Progenitor cell of endocrine pancreas (in vitro differentiated cells): ENCODE measurements around the gene NEU3. TPM values are rescaled to one million over a fixed set of nuclear protein-coding genes. Genes with fewer than 3 reads are reported as not detected.

Source experiments
- DNase-seq: peaks from one replicate; pipeline ENCODE4 v3.0.0; 2021; ENCODE audit warnings: low spot score; ENCODE audit not compliant: unreplicated experiment
- H3K27ac Mint-ChIP-seq: 2 replicates; pipeline ENCODE4 v1.8.0; 2021; ENCODE audit warnings: mild to moderate bottlenecking, moderate library complexity, mixed read lengths
- H3K27me3 Mint-ChIP-seq: 2 replicates; pipeline ENCODE4 v1.8.0; 2021; ENCODE audit warnings: mixed read lengths
- H3K36me3 Mint-ChIP-seq: 2 replicates; pipeline ENCODE4 v1.8.0; 2022; ENCODE audit warnings: mixed read lengths; ENCODE audit not compliant: insufficient read depth
- H3K4me1 Mint-ChIP-seq: 2 replicates; pipeline ENCODE4 v1.8.0; 2021; ENCODE audit warnings: low read depth, mixed read lengths
- H3K4me3 Mint-ChIP-seq: 2 replicates; pipeline ENCODE4 v1.8.0; 2021; ENCODE audit warnings: low read depth, mild to moderate bottlenecking, moderate library complexity, mixed read lengths
- H3K9me3 Mint-ChIP-seq: 2 replicates; pipeline ENCODE4 v1.8.0; 2021; ENCODE audit warnings: low read depth, mixed read lengths
- total RNA-seq: library from RNA; stranded (reverse); gene quantifications from 2 replicates; pipeline ENCODE4 v1.2.1, GENCODE V29; 2021
- TF ChIP-seq, protein P1 (sequence below): fragments of 200-600 bp; sonication (generic); IDR thresholded peaks from one replicate; pipeline ENCODE4 v1.5.0; 2021; ENCODE audit warnings: antibody characterized with exemption, mild to moderate bottlenecking; ENCODE audit not compliant: unreplicated experiment

Gene NEU3
- total RNA-seq, 1 donor from 2014 or later = 11.2 TPM

DNA sequence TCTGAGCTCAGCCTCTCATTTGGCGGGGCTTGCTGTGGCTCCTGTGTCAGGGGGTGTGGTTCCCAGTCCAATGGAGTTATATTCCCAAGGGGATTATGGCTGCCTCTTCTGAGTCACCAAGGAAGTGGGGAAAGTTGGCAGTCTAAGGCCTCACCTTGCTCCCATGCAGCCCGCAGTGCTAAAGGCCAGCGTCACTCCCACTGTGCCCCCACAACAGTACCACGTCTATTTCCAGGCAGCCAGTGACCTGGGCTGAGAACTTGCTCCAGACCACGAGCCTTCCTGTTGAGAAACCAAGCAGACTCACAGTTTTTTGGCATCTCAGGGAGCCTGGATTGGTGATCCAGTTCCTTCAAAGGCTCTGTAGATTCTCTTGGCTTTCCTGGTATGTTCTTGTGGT lies 62.3 kb downstream of the NEU3 start:
- TF ChIP-seq, protein P1, sequence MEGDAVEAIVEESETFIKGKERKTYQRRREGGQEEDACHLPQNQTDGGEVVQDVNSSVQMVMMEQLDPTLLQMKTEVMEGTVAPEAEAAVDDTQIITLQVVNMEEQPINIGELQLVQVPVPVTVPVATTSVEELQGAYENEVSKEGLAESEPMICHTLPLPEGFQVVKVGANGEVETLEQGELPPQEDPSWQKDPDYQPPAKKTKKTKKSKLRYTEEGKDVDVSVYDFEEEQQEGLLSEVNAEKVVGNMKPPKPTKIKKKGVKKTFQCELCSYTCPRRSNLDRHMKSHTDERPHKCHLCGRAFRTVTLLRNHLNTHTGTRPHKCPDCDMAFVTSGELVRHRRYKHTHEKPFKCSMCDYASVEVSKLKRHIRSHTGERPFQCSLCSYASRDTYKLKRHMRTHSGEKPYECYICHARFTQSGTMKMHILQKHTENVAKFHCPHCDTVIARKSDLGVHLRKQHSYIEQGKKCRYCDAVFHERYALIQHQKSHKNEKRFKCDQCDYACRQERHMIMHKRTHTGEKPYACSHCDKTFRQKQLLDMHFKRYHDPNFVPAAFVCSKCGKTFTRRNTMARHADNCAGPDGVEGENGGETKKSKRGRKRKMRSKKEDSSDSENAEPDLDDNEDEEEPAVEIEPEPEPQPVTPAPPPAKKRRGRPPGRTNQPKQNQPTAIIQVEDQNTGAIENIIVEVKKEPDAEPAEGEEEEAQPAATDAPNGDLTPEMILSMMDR = no peak
- peaks cover 17% of the 10 kb centered on the region for H3K9me3 Mint-ChIP-seq
- no peak overlapping the region for H3K4me3 Mint-ChIP-seq
- H3K36me3 Mint-ChIP-seq = no peaks in the 10 kb centered on the region
- peaks cover 8% of the 10 kb centered on the region for H3K4me1 Mint-ChIP-seq
- H3K27me3 Mint-ChIP-seq = no peaks in the 10 kb centered on the region
- DNase-seq = no peak
- H3K27ac Mint-ChIP-seq = no peak overlapping the region

DNA sequence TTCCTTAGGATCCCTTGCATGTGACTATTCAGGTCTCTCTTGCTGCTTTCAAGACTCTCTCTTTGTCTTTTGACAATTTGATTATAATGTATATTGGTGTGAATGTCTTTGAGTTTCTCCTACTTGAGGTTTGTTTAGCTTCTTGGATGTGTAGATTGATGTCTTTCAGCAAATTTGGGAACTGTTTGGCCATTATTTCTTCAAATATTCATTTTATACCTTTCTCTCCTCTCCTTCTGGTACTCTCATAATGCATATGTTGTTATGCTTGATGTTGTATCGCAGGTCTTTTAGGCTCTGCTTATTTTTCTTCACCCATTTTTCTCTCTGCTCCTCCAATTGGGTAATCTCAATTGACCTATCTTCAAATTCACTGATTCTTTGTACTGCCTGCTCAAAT lies 63.7 kb downstream of the NEU3 start:
- no peak for DNase-seq
- Mint-ChIP-seq H3K4me1 (peaks cover 2% of the 10 kb centered on the region), H3K9me3 (peaks cover 17% of the 10 kb centered on the region), H3K27me3 (no peaks in the 10 kb centered on the region), H3K4me3 (no peak overlapping the region), H3K36me3 (no peaks in the 10 kb centered on the region), H3K27ac (no peak overlapping the region)
- TF ChIP-seq, protein P1 = no peak

DNA sequence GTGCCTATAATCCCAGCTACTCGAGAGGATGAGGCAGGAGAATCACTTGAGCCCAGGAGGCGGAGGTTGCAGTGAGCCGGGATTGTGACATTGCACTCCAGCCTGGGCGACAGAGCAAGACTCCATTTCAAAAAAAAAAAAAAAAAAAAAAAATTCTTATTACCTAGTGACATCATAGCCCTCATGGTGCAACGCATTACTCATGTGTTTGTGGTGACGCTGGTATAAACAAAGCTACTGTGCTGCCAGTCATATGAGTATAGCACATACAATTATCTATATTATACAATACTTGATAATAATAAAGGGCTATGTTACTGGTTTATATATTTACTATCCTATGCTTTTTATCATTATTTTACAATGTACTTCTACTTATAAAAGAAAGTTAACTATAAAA lies 66.8 kb downstream of the NEU3 start:
- H3K27me3 Mint-ChIP-seq = no peaks in the 10 kb centered on the region
- TF ChIP-seq, protein P1 = no peak
- peaks cover 15% of the 10 kb centered on the region for H3K9me3 Mint-ChIP-seq
- no peak overlapping the region for H3K4me3 Mint-ChIP-seq
- H3K27ac Mint-ChIP-seq = no peak overlapping the region
- no peak for DNase-seq
- no peaks in the 10 kb centered on the region for H3K36me3 Mint-ChIP-seq
- no peaks in the 10 kb centered on the region for H3K4me1 Mint-ChIP-seq

DNA sequence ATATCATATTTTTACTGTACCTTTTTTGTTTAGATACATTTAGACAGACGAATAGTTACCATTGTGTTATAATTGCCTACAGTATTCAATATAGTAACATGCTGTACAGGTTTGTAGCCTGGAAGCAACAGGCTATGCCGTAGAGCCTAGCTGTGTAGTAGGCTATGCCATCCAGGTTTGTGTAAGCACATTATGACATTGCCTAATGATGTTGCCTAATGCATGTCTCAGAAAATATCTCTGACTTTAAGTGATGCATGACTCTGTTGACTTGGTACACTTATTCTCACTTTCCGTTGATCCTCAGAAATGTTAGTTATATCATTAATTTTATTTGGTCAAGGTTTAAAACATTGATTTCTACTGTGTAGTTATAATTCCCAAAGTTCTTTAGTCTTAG lies 68.1 kb downstream of the NEU3 start:
- no peaks in the 10 kb centered on the region for H3K27me3 Mint-ChIP-seq
- no peak for DNase-seq
- TF ChIP-seq, protein P1 = no peak
- peaks cover 15% of the 10 kb centered on the region for H3K9me3 Mint-ChIP-seq
- no peaks in the 10 kb centered on the region for H3K36me3 Mint-ChIP-seq
- H3K4me3 Mint-ChIP-seq = no peak overlapping the region
- no peak overlapping the region for H3K27ac Mint-ChIP-seq
- no peaks in the 10 kb centered on the region for H3K4me1 Mint-ChIP-seq

DNA sequence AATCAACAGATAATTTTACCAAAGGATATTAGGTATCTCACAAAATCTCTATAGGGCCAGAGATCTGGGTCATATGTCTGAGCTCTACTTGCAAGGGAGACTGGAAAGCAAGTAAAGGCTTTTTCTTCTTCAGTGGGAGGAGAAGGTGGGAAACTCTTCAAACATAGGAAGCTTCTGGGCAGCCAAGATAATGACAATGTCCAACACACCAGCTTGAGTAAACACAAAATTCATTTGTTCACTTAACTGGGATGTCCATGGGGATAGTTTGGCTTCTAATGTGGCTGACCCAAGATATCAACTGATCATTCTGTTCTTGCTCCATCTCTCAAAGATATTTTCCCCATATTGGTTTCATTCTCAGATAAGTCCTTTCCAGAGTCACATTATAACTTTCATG lies 70.6 kb downstream of the NEU3 start:
- TF ChIP-seq, protein P1 = no peak
- Mint-ChIP-seq H3K27me3 (no peaks in the 10 kb centered on the region), H3K4me1 (no peaks in the 10 kb centered on the region), H3K27ac (no peak overlapping the region), H3K9me3 (peaks cover 3% of the 10 kb centered on the region), H3K4me3 (no peak overlapping the region), H3K36me3 (no peaks in the 10 kb centered on the region)
- no peak for DNase-seq
